Thoracic aorta (tissue), 2 donors: ENCODE results near the gene SLC51A. TPM values are rescaled to one million over a fixed set of nuclear protein-coding genes. Genes with fewer than 3 reads are reported as not detected.
"Not testable (repeated sequence)": the region's sequence is repeated elsewhere in the genome, so short reads cannot be mapped to it uniquely, and the experiment has no call there.

Experiments
- ATAC-seq: fragments of 150-250 bp; one replicate; pipeline ENCODE4 v1.8.0; 2017; ENCODE audit warnings: low read depth; ENCODE audit not compliant: insufficient number of reproducible peaks, low FRiP score
- DNase-seq: peaks from one replicate; pipeline ENCODE4 v3.0.0-alpha.2; 2020; ENCODE audit warnings: low spot score
- H3K27ac ChIP-seq, 2 donors: fragments of 200-600 bp; sonication (generic); 1 replicate in 1 of 2; 2 replicates in 1 of 2; pipeline ENCODE4 v1.5.1; 2016; ENCODE audit warnings: mild to moderate bottlenecking in 2 of 2, moderate library complexity in 2 of 2
- H3K27me3 ChIP-seq: fragments of 200-600 bp; sonication (generic); replicated peaks from 2 replicates; pipeline ENCODE4 v1.6.0; 2016; ENCODE audit warnings: mild to moderate bottlenecking; ENCODE audit not compliant: insufficient read depth
- H3K36me3 ChIP-seq: fragments of 200-600 bp; sonication (generic); one replicate; pipeline ENCODE4 v1.5.1; 2016
- H3K4me1 ChIP-seq, 2 donors: fragments of 200-600 bp; sonication (generic); 1 replicate in 1 of 2; 2 replicates in 1 of 2; pipeline versions ENCODE4 v1.5.1 to v1.6.0; 2016; ENCODE audit warnings: low read depth in 2 of 2, mild to moderate bottlenecking in 1 of 2; ENCODE audit not compliant: control insufficient read depth in 1 of 2
- H3K4me3 ChIP-seq: fragments of 200-600 bp; sonication (generic); 2 replicates; pipeline ENCODE4 v1.5.1; 2016; ENCODE audit warnings: mild to moderate bottlenecking
- H3K9me3 ChIP-seq: fragments of 200-600 bp; sonication (generic); 2 replicates; pipeline ENCODE4 v1.5.1; 2016
- CTCF ChIP-seq: fragments of 200-600 bp; sonication (generic); IDR thresholded peaks from one replicate; pipeline ENCODE4 v1.5.1; 2019; ENCODE audit warnings: antibody characterized with exemption
- total RNA-seq, 2 donors: library from RNA; depleted of rRNA; stranded (reverse); fragments of >200 nt; gene quantifications; one replicate each; pipeline versions ENCODE4 v1.1.0 to v1.2.3, GENCODE V29; 2016

SLC51A gene
- total RNA-seq, 2 donors from 2014 or later = not detected

- Histone ChIP-seq H3K4me3 (no peak overlapping the region), H3K4me1 (no peaks in the 10 kb centered on the region), H3K36me3 (peaks cover 31% of the 10 kb centered on the region), H3K27ac (no peak overlapping the region), H3K27me3 (no peaks in the 10 kb centered on the region), H3K9me3 (no peaks in the 10 kb centered on the region)
- no peak for ATAC-seq
- no peak for DNase-seq
- TF ChIP-seq CTCF = no peak
Measured at GRCh38 chr3:196238612-196239560, 22.6 kb downstream of the SLC51A start.

- Histone ChIP-seq H3K4me1 (no peaks in the 10 kb centered on the region), H3K36me3 (peaks cover 34% of the 10 kb centered on the region), H3K27me3 (no peaks in the 10 kb centered on the region), H3K9me3 (no peaks in the 10 kb centered on the region), H3K4me3 (no peak overlapping the region), H3K27ac (no peak overlapping the region)
- no peak for TF ChIP-seq CTCF
- DNase-seq (no peak), ATAC-seq (no peak)
Measured at GRCh38 chr3:196240424-196240823, 24.1 kb downstream of the SLC51A start.

- H3K27me3 ChIP-seq = no peaks in the 10 kb centered on the region
- H3K4me3 ChIP-seq = no peak overlapping the region
- H3K36me3 ChIP-seq = peaks cover 44% of the 10 kb centered on the region
- H3K9me3 ChIP-seq = no peaks in the 10 kb centered on the region
- H3K4me1 ChIP-seq = no peaks in the 10 kb centered on the region
- TF ChIP-seq CTCF = no peak
- ATAC-seq (no peak), DNase-seq (no peak)
- H3K27ac ChIP-seq = no peak overlapping the region
Measured at GRCh38 chr3:196241704-196242103, 25.4 kb downstream of the SLC51A start.

- H3K4me1 ChIP-seq, DNase-seq, ATAC-seq, H3K27ac ChIP-seq, H3K27me3 ChIP-seq, H3K9me3 ChIP-seq, H3K4me3 ChIP-seq: not testable (repeated sequence)
- H3K36me3 ChIP-seq = peaks cover 49% of the 10 kb centered on the region
Measured at GRCh38 chr3:196244166-196244565, 27.8 kb downstream of the SLC51A start.

- no peaks in the 10 kb centered on the region for H3K4me1 ChIP-seq
- peaks cover 35% of the 10 kb centered on the region for H3K36me3 ChIP-seq
- TF ChIP-seq CTCF = no peak
- H3K27ac ChIP-seq = no peak overlapping the region
- H3K4me3 ChIP-seq = no peak overlapping the region
- no peak for ATAC-seq
- no peaks in the 10 kb centered on the region for H3K27me3 ChIP-seq
- H3K9me3 ChIP-seq = no peaks in the 10 kb centered on the region
- DNase-seq = no peak
Measured at GRCh38 chr3:196246612-196247308, 30.4 kb downstream of the SLC51A start.
